Measurements from ENCODE around the gene CPXM1.

CPXM1 gene

GRCh38 chr20:2753461-2754040 is 46.9 kb downstream of the CPXM1 start:
- no peaks in the 10 kb centered on the region for H3K9me3 Mint-ChIP-seq
- peak overlapping the region; percentile 77 for H3K4me3 Mint-ChIP-seq
- H3K36me3 Mint-ChIP-seq, result no peaks in the 10 kb centered on the region
- peaks cover 40% of the 10 kb centered on the region for H3K4me1 Mint-ChIP-seq
- H3K27ac Mint-ChIP-seq, result peak overlapping the region; percentile 32
- ATAC-seq (no peak), DNase-seq (ENCODE audit: low spot score in 2 of 2) (no peak)

GRCh38 chr20:2752567-2753460 is 47.6 kb downstream of the CPXM1 start:
- Mint-ChIP-seq H3K4me3 (peak overlapping the region; percentile 77), H3K9me3 (no peaks in the 10 kb centered on the region)

GRCh38 chr20:2751878-2752566 is 48.4 kb downstream of the CPXM1 start:
- Mint-ChIP-seq H3K4me1 (peaks cover 51% of the 10 kb centered on the region), H3K9me3 (no peaks in the 10 kb centered on the region), H3K4me3 (peak overlapping the region; percentile 77), H3K27ac (no peak overlapping the region), H3K36me3 (no peaks in the 10 kb centered on the region)
- DNase-seq (ENCODE audit: low spot score in 2 of 2), result peak in 1 of 2 donors; percentile 65
- ATAC-seq, result peak; percentile 67

More at GRCh38 chr20:2752567-2753460, 47.6 kb downstream of the CPXM1 start:
- ATAC-seq (peak; percentile 8), DNase-seq (ENCODE audit: low spot score in 2 of 2) (peak in 1 of 2 donors; percentile 69)
- peak overlapping the region; percentile 32 for H3K27ac Mint-ChIP-seq
- H3K4me1 Mint-ChIP-seq, result peaks cover 43% of the 10 kb centered on the region
- no peaks in the 10 kb centered on the region for H3K36me3 Mint-ChIP-seq

- no peak for DNase-seq (ENCODE audit: low spot score in 2 of 2)
- no peak overlapping the region for H3K27ac Mint-ChIP-seq
- no peaks in the 10 kb centered on the region for H3K9me3 Mint-ChIP-seq
- no peaks in the 10 kb centered on the region for H3K36me3 Mint-ChIP-seq
- no peak for ATAC-seq
- H3K4me1 Mint-ChIP-seq, result peaks cover 46% of the 10 kb centered on the region
- H3K4me3 Mint-ChIP-seq, result peak overlapping the region; percentile 66
Observed at GRCh38 chr20:2751347-2751877, 49.0 kb downstream of the CPXM1 start.

- no peak for DNase-seq (ENCODE audit: low spot score in 2 of 2)
- peak overlapping the region; percentile 66 for H3K4me3 Mint-ChIP-seq
- no peak overlapping the region for H3K27ac Mint-ChIP-seq
- peak; percentile 33 for ATAC-seq
- H3K36me3 Mint-ChIP-seq, result no peaks in the 10 kb centered on the region
- H3K9me3 Mint-ChIP-seq, result no peaks in the 10 kb centered on the region
- peaks cover 43% of the 10 kb centered on the region for H3K4me1 Mint-ChIP-seq
Observed at GRCh38 chr20:2750491-2751251, 49.8 kb downstream of the CPXM1 start.

- no peak for DNase-seq (ENCODE audit: low spot score in 2 of 2)
- ATAC-seq, result no peak
- H3K27ac Mint-ChIP-seq, result no peak overlapping the region
- no peaks in the 10 kb centered on the region for H3K9me3 Mint-ChIP-seq
- peaks cover 47% of the 10 kb centered on the region for H3K4me1 Mint-ChIP-seq
- peak overlapping the region; percentile 66 for H3K4me3 Mint-ChIP-seq
- H3K36me3 Mint-ChIP-seq, result no peaks in the 10 kb centered on the region
Observed at GRCh38 chr20:2749951-2750490, 50.4 kb downstream of the CPXM1 start.

GRCh38 chr20:2749343-2749950 is 51.0 kb downstream of the CPXM1 start:
- Mint-ChIP-seq H3K4me3 (no peak overlapping the region), H3K36me3 (no peaks in the 10 kb centered on the region), H3K4me1 (peaks cover 47% of the 10 kb centered on the region), H3K9me3 (no peaks in the 10 kb centered on the region), H3K27ac (no peak overlapping the region)
- ATAC-seq (no peak), DNase-seq (ENCODE audit: low spot score in 2 of 2) (no peak)

- H3K27ac Mint-ChIP-seq, result no peak overlapping the region
- H3K4me3 Mint-ChIP-seq, result no peak overlapping the region
- no peaks in the 10 kb centered on the region for H3K36me3 Mint-ChIP-seq
- H3K9me3 Mint-ChIP-seq, result no peaks in the 10 kb centered on the region
- ATAC-seq (no peak), DNase-seq (ENCODE audit: low spot score in 2 of 2) (peak in 1 of 2 donors; percentile 40)
- H3K4me1 Mint-ChIP-seq, result peaks cover 46% of the 10 kb centered on the region
Observed at GRCh38 chr20:2748551-2749342, 51.7 kb downstream of the CPXM1 start.

GRCh38 chr20:2747676-2748235 is 52.7 kb downstream of the CPXM1 start:
- ATAC-seq (no peak), DNase-seq (ENCODE audit: low spot score in 2 of 2) (peak in 1 of 2 donors; percentile 43)
- Mint-ChIP-seq H3K4me1 (peaks cover 45% of the 10 kb centered on the region), H3K36me3 (peaks cover 5% of the 10 kb centered on the region), H3K4me3 (no peak overlapping the region), H3K27ac (no peak overlapping the region), H3K9me3 (no peaks in the 10 kb centered on the region)

GRCh38 chr20:2746636-2747265 is 53.7 kb downstream of the CPXM1 start:
- Mint-ChIP-seq H3K4me3 (no peak overlapping the region), H3K4me1 (peaks cover 53% of the 10 kb centered on the region), H3K9me3 (no peaks in the 10 kb centered on the region), H3K27ac (no peak overlapping the region), H3K36me3 (peaks cover 6% of the 10 kb centered on the region)
- ATAC-seq (no peak), DNase-seq (ENCODE audit: low spot score in 2 of 2) (peak in 1 of 2 donors; percentile 45)

GRCh38 chr20:2745936-2746635 is 54.3 kb downstream of the CPXM1 start:
- DNase-seq (ENCODE audit: low spot score in 2 of 2), result peak in 1 of 2 donors; percentile 49
- ATAC-seq, result no peak
- Mint-ChIP-seq H3K27ac (no peak overlapping the region), H3K4me1 (peaks cover 57% of the 10 kb centered on the region), H3K36me3 (peaks cover 6% of the 10 kb centered on the region), H3K9me3 (no peaks in the 10 kb centered on the region), H3K4me3 (no peak overlapping the region)

GRCh38 chr20:2745060-2745910 is 55.1 kb downstream of the CPXM1 start:
- Mint-ChIP-seq H3K4me1 (peaks cover 57% of the 10 kb centered on the region), H3K4me3 (no peak overlapping the region), H3K9me3 (no peaks in the 10 kb centered on the region), H3K27ac (no peak overlapping the region), H3K36me3 (peaks cover 6% of the 10 kb centered on the region)
- DNase-seq (ENCODE audit: low spot score in 2 of 2) (peak in 1 of 2 donors; percentile 44), ATAC-seq (no peak)
